ENCODE measurements around the gene NAGS.
"Not testable (repeated sequence)": the region's sequence is repeated elsewhere in the genome, so short reads cannot be mapped to it uniquely, and the experiment has no call there.

The NAGS gene

DNA sequence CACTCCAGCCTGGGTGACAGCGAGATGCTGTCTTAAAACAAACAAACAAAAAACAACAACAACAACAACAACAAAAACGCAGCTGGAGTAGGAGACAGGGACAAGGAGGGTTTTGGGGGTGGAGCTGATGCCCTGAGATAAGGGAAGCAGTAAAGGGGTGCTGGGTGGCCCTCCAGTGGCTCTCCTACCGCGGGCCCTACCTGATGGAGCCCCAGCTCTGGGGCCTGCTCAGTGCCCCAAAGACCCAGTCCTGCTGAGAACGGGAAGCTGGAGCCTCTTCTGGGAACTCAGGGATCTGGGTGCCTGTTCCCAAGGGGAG lies 21.3 kb upstream of the NAGS start:
- DNase-seq, result no peak
- intact Hi-C loops (cut with DNase I), result no loop called here

DNA sequence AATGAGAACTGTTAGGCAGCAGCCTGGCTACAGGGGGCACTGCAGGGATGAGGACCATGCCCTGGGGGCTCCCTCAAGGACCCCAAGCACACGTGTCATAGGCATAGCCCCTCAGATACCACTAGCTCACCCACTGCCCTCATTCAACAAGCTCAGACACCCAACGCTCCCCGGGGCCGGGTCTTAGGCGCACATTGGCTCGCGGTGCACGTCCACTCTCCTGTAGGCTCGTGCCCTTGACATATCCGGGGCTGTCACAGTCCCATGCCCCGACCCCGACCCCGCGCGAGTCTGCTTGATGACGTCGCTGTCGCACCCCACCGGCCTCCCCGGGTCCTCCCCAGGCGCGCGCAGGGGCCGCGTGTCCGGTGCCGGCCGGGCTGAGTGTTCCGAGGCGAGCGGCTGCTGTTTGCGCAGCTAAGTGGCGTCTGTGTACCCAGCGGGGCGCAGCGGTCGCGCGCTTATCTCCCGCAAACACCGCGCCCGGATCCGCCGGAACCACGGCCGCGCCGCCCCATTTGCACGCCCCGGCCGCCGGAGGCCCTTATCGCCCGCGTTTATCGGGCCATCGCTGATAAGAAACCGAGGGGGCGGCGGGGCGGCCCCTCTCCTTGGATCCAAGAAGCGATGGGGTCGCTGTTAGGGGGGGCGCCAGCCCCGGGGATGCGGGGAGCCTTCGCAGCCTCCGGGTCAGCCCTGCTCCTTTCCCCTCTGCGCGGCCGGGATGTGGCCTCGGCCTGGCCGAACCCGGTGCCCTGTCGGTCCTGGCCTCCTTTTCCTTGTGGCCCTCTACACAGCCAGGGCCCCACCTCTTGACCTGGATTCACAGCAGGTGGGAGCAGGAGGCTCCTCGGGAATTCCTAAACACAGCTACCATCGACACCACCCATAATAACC lies 20.7 kb upstream of the NAGS start:
- intact Hi-C loops (cut with DNase I), result no loop called here
- peak in 22 of 42 donors; percentile 6 to 64 (median 34) for DNase-seq

DNA sequence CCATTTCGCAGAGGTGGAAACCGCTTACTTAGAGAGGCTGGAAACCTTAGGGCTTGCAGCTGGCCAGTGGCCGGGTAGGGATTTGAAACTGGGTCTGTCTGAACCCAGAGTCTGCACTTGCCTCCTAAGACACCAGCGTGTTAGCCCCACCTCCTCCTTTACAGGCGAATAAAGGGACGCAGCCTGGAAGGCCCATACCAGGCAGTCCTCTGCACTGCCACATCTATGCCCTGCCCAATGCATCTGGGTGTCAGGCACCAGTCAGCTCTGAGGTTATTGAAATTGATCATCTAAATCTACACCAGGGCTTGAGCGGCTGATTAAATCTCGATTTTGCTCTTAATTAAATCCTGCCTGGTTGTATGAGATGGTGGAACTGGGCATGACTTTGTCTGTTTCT lies 19.9 kb upstream of the NAGS start:
- intact Hi-C loops (cut with DNase I), result no loop called here
- DNase-seq, result no peak

DNA sequence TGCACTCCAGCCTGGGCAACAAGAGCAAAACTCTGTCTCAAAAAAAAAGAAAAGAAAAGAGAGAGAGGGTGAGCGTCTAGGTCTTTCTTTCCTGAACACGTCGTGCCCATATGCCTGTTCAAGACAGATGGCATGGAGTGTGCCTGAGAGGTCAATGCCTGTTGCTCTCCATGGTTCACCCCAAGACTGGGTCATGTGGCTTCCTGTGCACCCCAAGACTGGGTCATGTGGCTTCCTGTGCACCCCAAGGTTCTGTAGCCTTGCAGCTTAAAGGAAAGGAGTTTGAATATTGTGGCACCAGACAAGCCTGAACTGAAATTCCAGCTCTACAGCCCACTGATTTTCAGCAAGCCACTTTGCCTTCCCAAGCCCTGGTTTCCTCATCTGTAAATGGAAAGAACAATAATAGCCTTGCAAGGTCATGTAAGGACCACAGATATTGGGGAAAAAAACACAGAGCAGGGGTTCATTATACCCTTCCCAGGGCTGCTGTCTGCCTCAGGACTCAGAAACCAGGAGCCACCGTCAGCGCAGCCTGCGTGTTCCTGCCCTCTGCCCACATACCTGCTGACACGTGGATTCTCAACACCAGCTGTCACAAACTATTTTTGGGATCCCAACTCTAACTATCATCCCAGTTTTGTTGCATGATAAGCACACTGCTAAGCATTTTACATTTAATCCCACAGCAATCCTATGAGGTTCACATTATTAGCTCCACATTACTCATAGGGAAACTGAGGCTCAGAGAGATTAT lies 18.0 kb upstream of the NAGS start:
- intact Hi-C loops (cut with DNase I), result no loop called here
- DNase-seq, result peak in 26 of 42 donors; percentile 22 to 74 (median 47)

DNA sequence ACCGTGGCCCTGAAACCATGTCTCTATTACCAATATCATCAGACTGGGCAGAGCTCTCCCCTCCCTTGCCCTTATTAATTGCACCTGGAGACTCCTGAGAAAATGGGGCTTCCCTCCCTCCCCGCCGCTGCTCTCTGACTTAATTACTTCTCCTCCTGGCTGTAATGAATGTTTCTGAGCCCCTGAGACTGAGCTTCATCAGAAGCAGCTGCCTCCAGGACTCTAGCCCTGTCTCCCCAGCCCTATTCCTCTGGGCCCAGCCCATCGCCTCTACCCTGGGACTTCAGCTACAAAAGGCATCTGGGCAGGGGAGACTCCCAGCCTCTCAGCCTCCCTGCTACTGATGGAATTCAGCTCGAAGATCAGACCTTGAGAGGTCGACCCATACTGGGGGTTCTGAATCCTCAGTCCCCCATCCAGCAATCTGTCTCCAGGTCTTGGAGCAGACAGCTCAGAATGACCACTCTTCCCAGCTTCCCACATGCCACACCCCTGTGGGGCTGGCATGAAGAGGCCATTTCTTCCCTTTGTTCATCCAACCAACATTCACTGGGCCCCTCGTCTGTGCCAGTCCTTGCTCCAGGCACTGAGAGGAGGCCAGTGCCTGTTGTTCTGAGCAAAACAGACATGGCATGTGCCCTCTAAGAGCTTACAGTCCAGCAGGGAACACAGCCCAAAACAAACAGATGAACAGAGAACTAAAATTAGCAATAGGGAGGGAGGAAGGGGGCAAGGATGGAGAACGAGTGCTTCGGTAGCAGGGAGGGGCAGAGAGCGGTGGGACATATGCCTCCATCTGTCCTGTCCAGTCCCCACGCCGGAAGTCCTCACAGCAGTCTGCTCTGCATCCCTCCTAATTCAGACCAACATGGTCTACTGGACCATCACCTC lies 17.0 kb upstream of the NAGS start:
- intact Hi-C loops (cut with DNase I), result no loop called here
- DNase-seq, result no peak

DNA sequence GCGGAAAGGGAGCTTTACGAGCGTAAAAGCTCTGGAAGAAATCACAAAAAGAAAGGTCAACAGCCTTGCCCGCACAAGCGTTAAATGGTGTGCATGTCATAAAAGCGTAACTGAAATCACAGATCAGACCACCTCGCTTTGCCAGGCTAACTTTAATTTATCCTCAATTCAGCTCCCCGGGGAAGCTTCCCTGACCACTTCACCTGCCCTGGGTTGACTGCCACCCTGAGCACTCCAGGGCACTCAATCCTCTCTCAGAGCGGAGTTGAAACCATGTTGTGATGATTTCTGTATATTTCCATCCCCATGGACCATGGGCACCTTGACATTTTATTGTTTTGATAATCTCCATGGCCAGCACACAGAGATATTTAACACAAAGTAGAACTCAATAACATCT lies 16.1 kb upstream of the NAGS start:
- no peak for DNase-seq
- intact Hi-C loops (cut with DNase I), result no loop called here

DNA sequence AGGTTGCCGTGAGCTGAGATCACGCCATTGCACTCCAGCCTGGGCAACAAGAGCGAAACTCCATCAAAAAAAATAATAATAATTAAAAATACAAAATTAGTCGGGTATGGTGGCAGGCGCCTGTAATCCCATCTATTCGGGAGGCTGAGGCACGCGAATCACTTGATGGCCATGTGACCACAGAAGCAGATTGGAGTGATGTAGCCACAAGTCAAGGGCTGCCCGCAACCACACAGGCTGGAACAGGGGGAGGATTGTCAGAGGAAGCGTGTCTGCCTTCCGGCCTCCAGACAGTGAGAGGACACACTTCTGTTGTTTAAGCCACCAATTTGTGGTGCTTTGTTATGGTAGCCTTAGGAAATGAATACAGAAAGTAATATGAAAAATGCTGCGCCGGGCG lies 11.8 kb upstream of the NAGS start:
- no peak for DNase-seq
- intact Hi-C loops (cut with DNase I), result loop anchor here (10.0 kb wide), 1 partner anchor 48 kb away; the partner anchor contains the start of gene PPY

DNA sequence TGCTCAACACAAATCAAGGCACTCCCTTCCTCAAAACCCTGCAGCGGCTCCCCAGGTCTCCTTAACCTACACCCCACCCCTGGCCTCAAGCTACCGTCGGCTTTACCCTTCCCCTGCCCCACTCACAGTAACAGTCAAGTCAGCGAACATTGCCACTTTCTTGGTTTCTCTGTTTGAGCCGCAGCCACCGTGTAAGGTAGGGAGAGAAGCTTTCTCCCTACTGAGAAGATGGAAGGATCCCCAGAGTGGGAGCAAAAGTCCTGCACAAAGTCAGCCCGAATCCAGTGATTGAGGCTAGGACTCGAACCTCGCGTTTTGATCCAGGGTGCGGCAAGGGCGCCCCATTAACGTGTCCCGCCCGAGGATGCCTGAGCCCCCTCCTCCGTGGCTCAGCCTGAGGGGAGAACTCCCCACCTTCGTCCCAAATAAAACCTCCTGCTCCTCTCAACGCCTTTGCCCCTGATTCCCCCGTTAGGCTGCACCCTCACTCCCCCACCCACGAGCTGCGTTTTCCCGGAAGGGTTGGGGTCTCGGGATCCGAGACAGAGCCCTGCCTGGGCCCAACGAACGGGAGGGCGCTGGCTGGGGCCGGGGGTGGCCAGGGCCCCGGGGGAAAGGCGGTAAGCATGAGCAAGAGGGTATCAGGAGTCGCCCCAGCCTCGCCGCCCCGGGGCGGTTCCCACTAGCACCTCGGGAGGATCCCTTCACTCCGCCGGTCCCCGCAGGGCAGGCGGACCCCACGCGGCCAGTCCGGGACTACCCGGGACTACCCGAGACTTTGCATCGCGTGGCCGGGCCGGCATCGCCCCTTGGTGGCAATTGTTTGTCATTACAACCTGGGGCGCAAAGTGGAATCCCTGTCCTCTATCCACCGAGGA lies 9.9 kb upstream of the NAGS start:
- intact Hi-C loops (cut with DNase I), result loop anchor here (10.0 kb wide), 1 partner anchor 50 kb away; the partner anchor contains the start of gene PPY
- peak; percentile 59 to 90 (median 78) for DNase-seq

DNA sequence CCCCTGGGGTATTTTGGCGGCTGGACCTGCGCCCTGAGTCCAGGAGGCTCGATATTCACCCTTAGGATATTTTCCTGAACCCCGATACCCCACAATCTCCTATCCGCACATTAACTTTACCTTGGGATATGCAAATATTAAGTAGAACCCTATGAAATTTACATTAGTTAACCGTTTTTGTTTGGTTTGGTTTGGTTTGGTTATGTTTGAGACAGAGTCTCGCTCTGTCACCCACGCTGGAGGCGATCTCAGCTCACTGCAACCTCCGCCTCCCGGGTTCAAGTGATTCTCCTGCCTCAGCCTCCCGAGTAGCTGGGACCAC lies 9.3 kb upstream of the NAGS start:
- intact Hi-C loops (cut with DNase I), result loop anchor here (10.0 kb wide), 1 partner anchor 50 kb away; the partner anchor contains the start of gene PPY
- DNase-seq, result no peak

DNA sequence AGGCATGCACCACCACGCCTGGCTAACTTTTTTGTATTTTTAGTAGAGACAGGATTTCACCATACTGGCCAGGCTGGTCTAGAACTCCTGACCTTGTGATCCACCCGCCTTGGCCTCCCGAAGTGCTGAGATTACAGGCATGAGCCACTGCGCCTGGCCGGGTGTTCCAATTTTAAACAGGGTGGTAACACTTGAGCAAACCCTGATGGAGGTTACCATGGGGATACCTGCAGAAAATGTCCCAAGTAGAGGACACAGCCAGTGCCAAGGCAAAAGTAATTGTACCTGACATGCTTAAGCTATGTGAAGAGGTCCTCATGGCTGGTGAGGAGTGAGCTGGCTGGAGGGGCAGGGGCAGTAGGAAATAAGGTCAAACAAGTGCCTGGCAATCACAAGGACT lies 7.2 kb upstream of the NAGS start:
- not testable (repeated sequence) for DNase-seq
- intact Hi-C loops (cut with DNase I), result loop anchor here (10.0 kb wide), 1 partner anchor 52 kb away; the partner anchor contains the start of gene PPY

DNA sequence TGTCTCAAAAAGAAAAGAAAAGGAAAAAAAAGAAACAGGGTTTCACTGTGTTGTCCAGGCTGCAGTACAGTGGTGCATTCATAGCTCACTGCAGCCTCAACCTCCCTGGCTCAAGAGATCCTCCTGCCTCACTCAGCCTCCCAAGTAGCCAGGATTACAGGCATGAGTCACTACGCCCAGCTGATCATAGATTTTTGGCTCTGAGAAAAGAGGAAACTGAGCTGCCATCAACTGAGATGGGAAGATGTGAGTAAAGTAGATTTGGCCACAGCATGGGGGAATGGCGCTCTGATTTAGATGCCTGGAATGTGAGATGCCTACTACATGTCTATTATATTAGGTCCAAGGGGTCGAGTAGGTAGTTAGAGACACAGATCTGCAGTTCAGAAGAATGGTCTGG lies 5.9 kb upstream of the NAGS start:
- no peak for DNase-seq
- intact Hi-C loops (cut with DNase I), result loop anchor here (10.0 kb wide), 1 partner anchor 54 kb away; the partner anchor contains the start of gene PPY

DNA sequence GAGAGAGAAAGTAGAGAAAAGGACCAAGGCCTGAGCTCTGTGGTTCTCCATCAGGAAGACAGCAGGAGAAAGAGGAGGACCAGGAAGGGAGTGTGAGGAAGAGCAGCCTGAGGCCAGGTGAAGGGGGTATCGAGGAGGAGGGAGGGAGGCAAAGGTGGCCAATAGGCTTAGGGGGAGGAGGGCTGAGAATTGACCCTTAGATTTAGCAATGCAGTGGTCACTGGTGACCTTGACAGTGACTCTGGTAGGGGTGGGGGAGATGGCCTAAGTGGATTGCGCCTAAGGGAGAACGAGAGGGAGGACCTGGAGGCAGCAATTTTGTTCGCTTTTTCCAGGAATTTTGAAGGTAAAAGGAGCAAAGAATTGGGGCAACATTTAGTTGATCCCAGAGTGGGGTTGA lies 5.4 kb upstream of the NAGS start:
- intact Hi-C loops (cut with DNase I), result loop anchor here (10.0 kb wide), 1 partner anchor 54 kb away; the partner anchor contains the start of gene PPY
- no peak for DNase-seq

DNA sequence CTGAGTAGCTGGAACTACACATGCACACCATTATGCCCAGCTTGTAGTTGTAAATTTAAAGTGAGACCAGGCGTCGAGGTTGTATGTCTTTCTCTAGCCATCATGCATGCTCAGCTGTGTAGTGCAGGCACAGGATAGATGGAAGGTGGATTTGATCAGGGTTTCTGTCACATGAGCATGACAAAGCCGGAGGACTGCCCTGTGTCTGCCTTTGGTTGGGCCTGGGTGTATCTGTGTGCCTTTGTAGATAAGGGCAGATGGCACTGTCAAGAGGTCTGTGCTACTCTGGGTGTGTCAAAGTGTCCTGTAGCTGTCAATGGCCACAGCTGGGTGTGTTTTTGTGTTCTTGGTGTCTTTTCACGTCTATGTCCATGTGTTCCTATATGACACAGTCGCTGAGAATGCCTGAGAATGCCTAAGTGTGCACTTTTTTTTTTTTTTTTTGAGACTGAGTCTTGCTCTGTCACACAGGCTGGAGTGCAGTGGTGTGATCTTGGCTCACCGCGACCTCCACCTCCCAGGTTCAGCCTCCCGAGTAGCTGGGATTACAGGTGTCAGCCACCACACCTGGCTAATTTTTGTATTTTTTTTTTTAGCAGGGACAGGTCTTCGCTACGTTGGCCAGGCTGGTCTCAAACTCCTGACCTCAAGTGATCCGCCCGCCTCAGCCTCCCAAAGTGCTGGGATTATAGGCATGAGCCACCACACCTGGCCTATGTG lies 4.1 kb upstream of the NAGS start:
- intact Hi-C loops (cut with DNase I), result no loop called here

DNA sequence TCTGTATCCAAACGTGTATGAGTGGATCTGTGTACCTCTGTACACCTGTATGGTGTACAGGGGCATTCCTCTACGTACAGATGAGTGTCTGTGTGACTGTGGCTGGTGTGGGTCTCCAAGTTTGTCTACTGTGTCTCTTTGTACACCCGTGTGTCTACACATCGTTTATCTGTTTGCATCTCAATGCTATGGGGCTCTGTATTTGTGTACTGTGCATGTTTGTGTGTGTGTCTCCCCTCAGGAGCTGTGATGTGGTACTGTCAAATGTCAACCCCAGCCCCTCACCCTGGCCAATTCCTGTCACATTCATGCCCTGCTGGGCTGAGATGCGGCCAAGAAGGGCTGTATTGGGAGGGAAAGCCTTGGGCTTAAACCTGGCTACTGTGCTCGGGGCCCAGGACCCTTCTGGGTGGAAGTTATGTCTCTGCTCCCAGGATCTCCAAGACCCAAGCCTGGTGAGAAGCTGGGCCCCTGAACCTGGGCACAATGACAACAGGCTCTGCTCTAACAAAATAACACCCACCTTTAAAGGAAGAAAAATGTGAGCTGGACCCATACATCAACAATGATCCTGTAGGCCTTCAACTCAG lies 3.5 kb upstream of the NAGS start:
- DNase-seq, result no peak
- intact Hi-C loops (cut with DNase I), result no loop called here

More for the DNA sequence above, 4.1 kb upstream of the NAGS start:
- DNase-seq, result no peak

DNA sequence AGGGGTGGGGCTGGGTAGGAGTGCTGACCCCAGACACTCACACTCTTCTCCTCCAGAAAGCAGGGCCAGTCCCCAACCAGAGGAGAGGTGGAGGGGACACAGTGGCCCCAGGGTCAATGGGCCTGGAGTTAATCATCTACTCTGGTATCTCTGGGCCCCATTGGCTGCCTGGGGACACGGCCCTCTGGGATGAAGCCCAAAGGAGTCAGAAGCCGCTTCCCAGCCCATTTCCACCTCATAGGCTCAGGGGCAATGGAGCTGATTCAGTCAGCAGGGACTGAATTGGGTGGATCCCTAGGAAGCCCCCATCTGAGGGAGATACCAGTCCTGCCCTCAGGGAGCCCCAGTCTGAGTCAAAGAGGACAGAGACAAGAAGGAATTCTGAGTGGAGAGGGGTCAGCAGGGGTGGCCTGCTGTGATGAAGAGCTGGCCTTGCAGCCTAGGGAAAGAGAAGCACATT lies 2.9 kb upstream of the NAGS start:
- intact Hi-C loops (cut with DNase I), result no loop called here

DNA sequence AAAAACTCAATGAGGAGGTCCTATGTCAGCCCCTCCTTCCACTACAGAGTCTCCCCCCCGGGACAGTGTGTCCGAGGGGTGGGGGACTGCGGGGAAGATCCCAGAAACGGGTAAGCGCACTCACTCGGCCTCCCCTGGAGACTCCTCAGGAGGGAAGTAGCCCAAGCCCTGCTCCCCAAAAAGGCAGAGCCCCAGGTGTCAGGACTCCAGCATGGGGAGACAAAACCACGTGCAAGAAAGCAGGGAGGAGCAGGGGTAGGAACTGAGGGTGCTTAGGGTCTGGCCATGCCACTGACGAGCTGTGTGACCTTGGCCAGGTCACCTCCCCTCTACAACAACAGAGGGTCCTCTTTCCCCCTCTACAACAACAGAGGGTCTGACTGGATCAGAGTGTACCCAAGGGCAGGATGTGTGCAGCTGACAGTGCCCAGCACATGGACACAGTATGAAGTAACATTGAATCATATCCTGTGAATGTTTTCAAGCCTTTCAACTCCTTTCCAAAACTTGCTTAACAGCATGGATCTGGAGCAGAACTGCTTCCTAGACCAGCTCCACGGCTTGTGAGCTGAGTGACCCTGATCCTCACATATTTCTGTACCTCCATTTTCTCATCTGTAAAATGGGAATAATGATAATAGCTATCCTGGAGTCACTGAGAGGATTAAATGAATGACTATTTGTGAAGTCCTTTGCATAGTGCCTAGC lies 2.1 kb upstream of the NAGS start:
- intact Hi-C loops (cut with DNase I), result no loop called here
- no peak for DNase-seq

More for the DNA sequence above, 2.9 kb upstream of the NAGS start:
- no peak for DNase-seq

Data from head of caudate nucleus (tissue), 42 donors.